Epithelial cell of alveolus of lung (primary cell): ENCODE measurements around the gene MSL1. TPM values are rescaled to one million over a fixed set of nuclear protein-coding genes. Genes with fewer than 3 reads are reported as not detected.

Source experiments
- total RNA-seq: library from RNA; depleted of rRNA; stranded (reverse); fragments of >200 nt; gene quantifications from 2 replicates; pipeline ENCODE4 v1.2.1, GENCODE V29; 2015

Gene MSL1, protein sequence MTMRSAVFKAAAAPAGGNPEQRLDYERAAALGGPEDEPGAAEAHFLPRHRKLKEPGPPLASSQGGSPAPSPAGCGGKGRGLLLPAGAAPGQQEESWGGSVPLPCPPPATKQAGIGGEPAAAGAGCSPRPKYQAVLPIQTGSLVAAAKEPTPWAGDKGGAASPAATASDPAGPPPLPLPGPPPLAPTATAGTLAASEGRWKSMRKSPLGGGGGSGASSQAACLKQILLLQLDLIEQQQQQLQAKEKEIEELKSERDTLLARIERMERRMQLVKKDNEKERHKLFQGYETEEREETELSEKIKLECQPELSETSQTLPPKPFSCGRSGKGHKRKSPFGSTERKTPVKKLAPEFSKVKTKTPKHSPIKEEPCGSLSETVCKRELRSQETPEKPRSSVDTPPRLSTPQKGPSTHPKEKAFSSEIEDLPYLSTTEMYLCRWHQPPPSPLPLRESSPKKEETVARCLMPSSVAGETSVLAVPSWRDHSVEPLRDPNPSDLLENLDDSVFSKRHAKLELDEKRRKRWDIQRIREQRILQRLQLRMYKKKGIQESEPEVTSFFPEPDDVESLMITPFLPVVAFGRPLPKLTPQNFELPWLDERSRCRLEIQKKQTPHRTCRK
- total RNA-seq, result 37.1 and 90.2 TPM in 2 replicates

DNA sequence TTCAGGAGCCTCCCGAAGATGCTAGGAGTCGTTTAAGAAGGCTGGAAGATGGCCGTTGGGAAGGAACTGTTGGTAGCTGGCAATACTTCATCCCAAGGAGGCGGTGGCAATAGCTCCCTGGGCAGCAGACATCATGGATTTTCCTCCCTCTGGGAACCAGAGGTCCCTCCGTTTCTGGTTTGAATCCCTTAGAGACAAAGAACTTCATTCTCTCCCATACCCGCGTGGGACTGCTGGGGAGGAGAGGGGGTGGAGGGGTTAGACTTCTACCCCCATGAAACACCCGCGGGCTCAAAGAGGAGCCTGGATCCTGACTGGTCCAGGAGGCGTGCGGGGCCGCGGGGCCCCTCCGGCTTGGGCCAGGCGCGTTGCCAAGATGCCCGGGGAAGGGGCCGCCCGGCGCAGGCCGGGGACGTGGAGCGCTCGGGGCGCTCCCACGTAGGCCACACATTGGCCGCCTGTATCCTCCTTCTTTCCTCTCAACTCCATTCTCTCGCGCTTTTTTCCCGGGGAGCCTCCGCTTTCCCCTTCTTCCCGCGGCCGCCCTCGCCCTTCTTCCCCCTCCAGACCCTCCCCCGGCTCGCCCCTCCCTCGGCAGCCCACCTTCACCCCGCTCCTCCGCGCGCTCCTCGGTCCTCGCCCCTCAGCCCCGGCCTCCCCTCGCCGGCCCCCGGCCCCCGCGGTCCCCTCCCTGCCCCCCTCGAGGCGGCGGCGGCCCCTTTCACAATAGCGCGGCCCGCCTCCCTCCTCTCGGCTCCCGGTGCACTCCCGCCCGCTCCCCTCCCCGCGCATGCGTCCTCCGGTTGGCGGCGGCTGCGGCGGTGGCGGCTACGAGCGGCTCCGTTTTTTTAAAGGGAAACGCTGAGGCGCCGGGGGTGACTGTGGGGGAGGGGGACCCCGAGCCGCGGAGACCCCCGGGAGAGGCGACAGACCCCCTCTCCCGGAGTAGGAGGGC is at the start of gene MSL1:
Gene MSL1 (plus strand): TSS at position 791 of the 955 bp plus-strand sequence. CDS start 642 bp downstream, outside the sequence.

DNA sequence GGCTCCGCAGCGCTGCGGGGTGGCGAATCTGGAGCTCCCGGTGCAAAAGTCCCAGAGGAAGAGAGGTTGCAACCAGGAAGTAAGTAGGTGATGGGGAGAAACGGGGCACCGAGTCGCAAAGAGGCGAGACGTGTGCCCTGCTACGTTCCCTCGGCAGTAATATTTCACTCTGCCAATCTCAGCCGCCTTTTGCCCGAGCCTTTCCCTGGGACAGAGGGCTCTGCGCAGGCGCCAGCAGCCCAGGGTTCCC is 21.4 kb upstream of the MSL1 start, which contains the start of gene NR1D1:
Gene NR1D1 (minus strand): TSS at position 171 of the 250 bp plus-strand sequence. CDS start 495 bp downstream, outside the sequence.

DNA sequence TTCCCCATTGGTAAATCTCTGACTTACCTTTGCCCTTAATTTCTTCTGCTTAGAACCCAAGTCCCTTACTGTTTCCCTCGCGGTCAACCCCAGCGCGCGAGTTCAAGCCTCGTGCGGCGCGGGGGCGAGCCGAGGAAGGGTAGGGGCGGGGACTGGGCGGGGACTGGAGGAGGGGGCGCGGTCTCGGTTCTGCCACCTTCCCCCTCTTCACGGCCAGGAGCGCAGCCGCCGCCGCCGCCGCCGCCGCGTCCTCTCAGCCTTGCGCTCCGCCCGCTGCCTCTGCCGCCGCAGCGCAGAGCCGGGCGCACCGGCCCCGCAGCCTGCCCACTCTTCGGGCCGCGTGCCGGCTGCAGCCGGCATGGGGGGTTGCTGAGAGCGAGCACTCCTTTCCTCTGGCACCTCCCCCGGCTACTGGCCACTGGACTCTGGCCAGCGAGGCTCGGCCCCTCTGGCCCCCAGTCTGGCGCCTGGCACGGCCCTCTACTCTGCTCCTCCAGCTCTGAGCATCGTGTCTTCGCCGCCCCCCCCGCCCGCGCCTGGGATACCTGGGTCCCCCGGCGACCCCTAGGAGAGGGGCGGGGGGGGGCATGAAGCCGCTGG is 55.6 kb downstream of the MSL1 start, which contains the start of gene RAPGEFL1:
Gene RAPGEFL1 (plus strand): TSS at position 196 of the 600 bp plus-strand sequence. CDS start 392 bp downstream, at position 588.

Other genes starting within 250 kb of the MSL1 start
- gene GSDMB, start 203.3 kb upstream of the MSL1 start, total RNA-seq, result 0.26 and 11.5 TPM in 2 replicates
- 36.6 and 46.4 TPM in 2 replicates for gene ORMDL3, start 194.4 kb upstream of the MSL1 start, total RNA-seq
- gene LRRC3C, start 194.2 kb upstream of the MSL1 start, total RNA-seq, result not detected in 2 replicates
- gene GSDMA, start 159.0 kb upstream of the MSL1 start, total RNA-seq, result not detected in 2 replicates
- gene PSMD3, start 141.2 kb upstream of the MSL1 start, total RNA-seq, result 127 and 134 TPM in 2 replicates
- 1.5 and 76.0 TPM in 2 replicates for gene CSF3, start 106.5 kb upstream of the MSL1 start, total RNA-seq
- 58.9 and 71.0 TPM in 2 replicates for gene MED24, start 67.6 kb upstream of the MSL1 start, total RNA-seq
- gene THRA, start 59.0 kb upstream of the MSL1 start, total RNA-seq, result 17.8 and 48.1 TPM in 2 replicates
- 2.8 and 3.7 TPM in 2 replicates for gene NR1D1, start 21.4 kb upstream of the MSL1 start, total RNA-seq
- gene CASC3, start 18.6 kb downstream of the MSL1 start, total RNA-seq, result 29.6 and 36.1 TPM in 2 replicates
- gene RAPGEFL1, start 55.5 kb downstream of the MSL1 start, total RNA-seq, result 2.6 and 4.9 TPM in 2 replicates
- gene WIPF2, start 97.3 kb downstream of the MSL1 start, total RNA-seq, result 9.1 and 11.1 TPM in 2 replicates
- 6.2 and 26.8 TPM in 2 replicates for gene CDC6, start 165.9 kb downstream of the MSL1 start, total RNA-seq
- gene RARA, start 187.2 kb downstream of the MSL1 start, total RNA-seq, result 22.0 and 38.6 TPM in 2 replicates
- gene GJD3, start 242.8 kb downstream of the MSL1 start, total RNA-seq, result 3.4 and 3.7 TPM in 2 replicates